Right lobe of liver (tissue), 4 donors: Measurements from ENCODE around the gene APMAP.

Experiments
- CTCF ChIP-seq, 4 donors: fragments of 200-600 bp in 3 of 4; fragments of 450-650 bp in 1 of 4; IDR thresholded peaks; one replicate each; pipeline versions ENCODE4 v1.5.1 to v1.8.0; 2016 to 2022; ENCODE audit warnings: antibody characterized with exemption in 4 of 4, mild to moderate bottlenecking in 2 of 4
- POLR2A ChIP-seq: fragments of 450-650 bp; IDR thresholded peaks from one replicate; pipeline ENCODE4 v1.6.1; 2017; ENCODE audit warnings: antibody characterized with exemption, mild to moderate bottlenecking
- donor health status: DM: no; HTN: no; CAD: no.
- donor health status: DM: no; HTN: no; CAD: no.
- donor health status: DM: no; HTN: yes; CAD: no.

GRCh38 chr20:24977797-24978196 is 14.8 kb downstream of the APMAP start:
- TF ChIP-seq CTCF (IDR thresholded peaks at IDR 0.05) = no peak
- no peak for TF ChIP-seq POLR2A
